Esophagus muscularis mucosa (tissue), 4 donors: ENCODE data around the gene SPTLC3. TPM values are rescaled to one million over a fixed set of nuclear protein-coding genes. Genes with fewer than 3 reads are reported as not detected.

Experiments
- DNase-seq: peaks from one replicate; pipeline ENCODE4 v3.0.0-alpha.2; 2017; ENCODE audit errors: extremely low spot score
- H3K27ac ChIP-seq, 4 donors: fragments of 200-600 bp; sonication (generic); replicated peaks in 1 of 4; 1 replicate in 3 of 4; 2 replicates in 1 of 4; pipeline ENCODE4 v1.5.1; 2016 to 2019; ENCODE audit warnings: mild to moderate bottlenecking in 1 of 4
- H3K27me3 ChIP-seq, 4 donors: fragments of 200-600 bp; sonication (generic); one replicate each; pipeline versions ENCODE4 v1.5.1 to v1.6.0; 2016 to 2019
- H3K36me3 ChIP-seq, 4 donors: fragments of 200-600 bp; sonication (generic); one replicate each; pipeline ENCODE4 v1.5.1; 2016 to 2019
- H3K4me1 ChIP-seq, 4 donors: fragments of 200-600 bp; sonication (generic); one replicate each; pipeline ENCODE4 v1.5.1; 2016 to 2019
- H3K4me3 ChIP-seq, 4 donors: fragments of 200-600 bp; sonication (generic); 1 replicate in 2 of 4; 2 replicates in 2 of 4; pipeline ENCODE4 v1.5.1; 2016 to 2019; ENCODE audit warnings: mild to moderate bottlenecking in 4 of 4, moderate library complexity in 1 of 4
- H3K9me3 ChIP-seq, 4 donors: fragments of 200-600 bp; sonication (generic); 1 replicate in 3 of 4; 2 replicates in 1 of 4; pipeline ENCODE4 v1.5.1; 2016 to 2019
- EP300 ChIP-seq: sonication (generic); formaldehyde crosslinking; IDR thresholded peaks from one replicate; pipeline ENCODE4 v1.6.1; 2017; ENCODE audit warnings: antibody characterized with exemption
- POLR2A ChIP-seq: fragments of 450-650 bp; IDR thresholded peaks from one replicate; pipeline ENCODE4 v1.6.1; 2017; ENCODE audit warnings: antibody characterized with exemption, moderate library complexity, mild to moderate bottlenecking, low read depth
- POLR2AphosphoS5 ChIP-seq, 2 donors: sonication (generic); formaldehyde crosslinking; IDR thresholded peaks; one replicate each; pipeline ENCODE4 v1.6.1; 2017; ENCODE audit warnings: antibody characterized with exemption in 2 of 2
- WGBS: methylation state at CpG from one replicate; pipeline ENCODE4 v1.1.5; 2018; 5-methylcytosine and 5-hydroxymethylcytosine counted together
- intact Hi-C: fragments of 100-400 bp; cut with DNase I; formaldehyde crosslinking; loops from one replicate; pipeline ENCODE4 v1.15.1; 2023
- total RNA-seq, 4 donors: library from RNA; depleted of rRNA; stranded (reverse); fragments of >200 nt; gene quantifications; one replicate each; pipeline versions ENCODE4 v1.1.0 to v1.2.1, GENCODE V29; 2016
- TF ChIP-seq, protein P1 (sequence below), 3 experiments: fragments of 200-600 bp in 2 of 3; fragments of 450-650 bp in 1 of 3; sonication (generic) in 2 of 3; IDR thresholded peaks; one replicate each; pipeline ENCODE4 v1.5.1; 2017 to 2019; ENCODE audit warnings: antibody characterized with exemption in 3 of 3, mild to moderate bottlenecking in 2 of 3, moderate library complexity in 1 of 3

SPTLC3 gene
- total RNA-seq, 4 donors from 2014 or later: 2.8 to 12.5 (median 3.9) TPM

DNA sequence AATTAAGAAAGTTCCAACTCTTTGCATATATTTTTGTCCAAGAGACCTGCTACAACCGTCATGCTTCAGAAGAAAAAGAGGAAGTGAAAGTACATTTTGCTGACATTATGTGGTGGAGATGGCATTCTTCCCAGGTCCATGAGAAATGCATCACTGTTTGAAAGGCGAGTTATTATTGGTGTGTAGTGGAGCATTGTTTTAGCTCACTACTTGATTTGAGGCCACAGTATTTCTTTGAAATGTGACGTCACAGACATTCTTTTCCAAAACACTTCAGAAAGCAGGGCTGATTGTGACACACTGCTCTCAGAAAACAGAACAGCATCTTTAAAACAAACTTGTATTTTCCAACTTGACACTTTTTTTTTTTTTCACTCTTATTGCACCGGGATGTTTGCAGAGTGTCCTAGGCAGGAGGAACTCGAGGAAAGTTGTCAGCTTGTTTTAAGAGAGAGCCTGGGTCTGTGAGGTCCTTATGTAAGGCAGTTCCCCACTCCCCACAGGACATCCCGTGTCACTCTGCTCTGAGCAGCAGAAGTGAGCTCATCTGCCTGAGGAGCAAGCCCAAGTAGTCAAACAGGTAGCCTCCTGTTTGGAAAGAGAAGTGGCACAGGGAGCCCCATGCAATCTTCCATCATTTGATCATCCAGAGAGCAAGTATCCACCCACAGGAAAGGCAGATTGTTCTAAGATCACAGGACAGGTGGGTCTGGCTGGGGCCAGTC lies 1.1 kb downstream of the SPTLC3 start:
- 9% methylated on average over 6 of the region's 6 CpGs for WGBS
- Histone ChIP-seq H3K4me3 (peak overlapping the region; percentile 45 to 61 (median 53)), H3K27me3 (no peaks in the 10 kb centered on the region), H3K9me3 (no peaks in the 10 kb centered on the region), H3K36me3 (no peaks in the 10 kb centered on the region), H3K4me1 (peaks cover 26 to 50% (median 33%) of the 10 kb centered on the region in 4 donors), H3K27ac (peak overlapping the region; percentile 72 to 83 (median 78))
- no peak for DNase-seq
- TF ChIP-seq POLR2A: no peak
- TF ChIP-seq POLR2AphosphoS5 (IDR thresholded peaks at IDR 0.05): peak in 1 of 2 donors; percentile 65
- TF ChIP-seq, protein P1, sequence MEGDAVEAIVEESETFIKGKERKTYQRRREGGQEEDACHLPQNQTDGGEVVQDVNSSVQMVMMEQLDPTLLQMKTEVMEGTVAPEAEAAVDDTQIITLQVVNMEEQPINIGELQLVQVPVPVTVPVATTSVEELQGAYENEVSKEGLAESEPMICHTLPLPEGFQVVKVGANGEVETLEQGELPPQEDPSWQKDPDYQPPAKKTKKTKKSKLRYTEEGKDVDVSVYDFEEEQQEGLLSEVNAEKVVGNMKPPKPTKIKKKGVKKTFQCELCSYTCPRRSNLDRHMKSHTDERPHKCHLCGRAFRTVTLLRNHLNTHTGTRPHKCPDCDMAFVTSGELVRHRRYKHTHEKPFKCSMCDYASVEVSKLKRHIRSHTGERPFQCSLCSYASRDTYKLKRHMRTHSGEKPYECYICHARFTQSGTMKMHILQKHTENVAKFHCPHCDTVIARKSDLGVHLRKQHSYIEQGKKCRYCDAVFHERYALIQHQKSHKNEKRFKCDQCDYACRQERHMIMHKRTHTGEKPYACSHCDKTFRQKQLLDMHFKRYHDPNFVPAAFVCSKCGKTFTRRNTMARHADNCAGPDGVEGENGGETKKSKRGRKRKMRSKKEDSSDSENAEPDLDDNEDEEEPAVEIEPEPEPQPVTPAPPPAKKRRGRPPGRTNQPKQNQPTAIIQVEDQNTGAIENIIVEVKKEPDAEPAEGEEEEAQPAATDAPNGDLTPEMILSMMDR (IDR thresholded peaks at IDR 0.05): no peak
- no peak for TF ChIP-seq EP300
- intact Hi-C loops: no loop called here

DNA sequence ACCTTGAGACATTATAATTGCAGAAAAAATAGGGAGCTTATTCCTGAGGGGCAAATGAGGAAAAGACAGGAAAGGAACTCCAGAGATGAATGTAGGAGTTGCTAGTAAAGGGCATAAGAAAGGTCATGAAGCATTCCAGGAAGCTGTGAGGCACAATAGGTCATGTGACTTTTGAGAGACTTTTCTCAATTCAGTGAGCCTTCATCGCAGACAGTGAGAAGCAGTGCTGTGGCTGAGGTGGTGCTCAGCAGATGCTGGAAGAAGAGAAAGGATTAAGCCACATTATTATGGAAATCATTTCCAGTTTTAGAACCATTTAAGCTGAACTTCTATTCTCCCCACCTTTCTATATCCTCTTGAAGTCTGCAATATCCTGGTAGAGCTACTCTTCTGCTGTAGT lies 4.1 kb downstream of the SPTLC3 start:
- Histone ChIP-seq H3K9me3 (no peaks in the 10 kb centered on the region), H3K36me3 (no peaks in the 10 kb centered on the region), H3K4me1 (peaks cover 26 to 50% (median 33%) of the 10 kb centered on the region in 4 donors), H3K4me3 (no peak overlapping the region), H3K27ac (no peak overlapping the region), H3K27me3 (no peaks in the 10 kb centered on the region)
- 47% methylated on average over 1 of the region's 1 CpG for WGBS
- DNase-seq: no peak
- TF ChIP-seq EP300 (no peak), POLR2AphosphoS5 (IDR thresholded peaks at IDR 0.05) (no peak), POLR2A (no peak)
- TF ChIP-seq, protein P1 (IDR thresholded peaks at IDR 0.05): no peak
- intact Hi-C loops: no loop called here

DNA sequence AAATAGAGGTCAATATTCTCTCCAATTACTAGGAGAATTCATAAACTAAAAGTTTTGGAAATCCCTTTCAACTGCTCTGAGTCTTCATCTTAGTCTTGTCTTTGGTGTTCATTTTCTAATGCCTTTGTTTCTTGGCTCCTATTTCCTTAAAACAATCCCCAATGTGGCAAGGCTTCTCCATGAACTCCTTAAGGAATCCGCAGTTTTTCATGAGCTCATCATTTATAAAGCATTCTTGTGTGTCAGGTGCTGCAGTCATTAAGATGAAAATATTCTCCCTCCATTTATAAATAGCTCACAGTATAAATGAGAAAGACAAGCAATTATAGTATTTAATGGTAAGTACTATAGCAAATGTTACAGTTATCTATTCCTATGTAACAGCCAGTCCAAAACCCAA lies 4.6 kb downstream of the SPTLC3 start:
- 65% methylated on average over 1 of the region's 1 CpG for WGBS
- H3K4me1 ChIP-seq: peaks cover 26 to 49% (median 33%) of the 10 kb centered on the region in 4 donors
- no peaks in the 10 kb centered on the region for H3K36me3 ChIP-seq
- TF ChIP-seq, protein P1 (IDR thresholded peaks at IDR 0.05): no peak
- no peak for TF ChIP-seq EP300
- TF ChIP-seq POLR2AphosphoS5 (IDR thresholded peaks at IDR 0.05): no peak
- TF ChIP-seq POLR2A: no peak
- no peaks in the 10 kb centered on the region for H3K27me3 ChIP-seq
- H3K27ac ChIP-seq: no peak overlapping the region
- H3K4me3 ChIP-seq: no peak overlapping the region
- no peaks in the 10 kb centered on the region for H3K9me3 ChIP-seq
- DNase-seq: no peak
- intact Hi-C loops: no loop called here

DNA sequence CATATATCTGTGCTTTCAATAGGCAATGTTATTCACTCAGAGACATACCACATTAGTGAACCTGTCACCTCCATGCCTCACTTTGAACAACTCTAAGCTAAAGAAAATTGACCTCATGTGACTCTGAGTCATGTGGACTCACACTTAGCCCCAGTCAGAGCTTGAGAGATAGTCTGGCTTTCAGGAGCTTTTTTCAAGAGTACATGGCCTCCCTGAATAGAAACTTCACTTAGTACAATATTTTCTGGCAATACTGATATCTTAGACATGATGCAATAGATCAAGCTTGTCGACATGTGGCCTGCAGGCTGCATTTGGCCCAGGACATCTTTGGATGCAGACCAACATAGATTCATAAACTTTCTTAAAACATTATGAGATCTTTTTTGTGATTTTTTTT lies 8.5 kb downstream of the SPTLC3 start:
- no peaks in the 10 kb centered on the region for H3K36me3 ChIP-seq
- intact Hi-C loops: no loop called here
- H3K4me3 ChIP-seq: no peak overlapping the region
- TF ChIP-seq POLR2AphosphoS5 (IDR thresholded peaks at IDR 0.05) (no peak), POLR2A (no peak), EP300 (no peak)
- TF ChIP-seq, protein P1 (IDR thresholded peaks at IDR 0.05): no peak
- H3K4me1 ChIP-seq: peaks cover 13 to 22% (median 20%) of the 10 kb centered on the region in 4 donors
- 53% methylated on average over 1 of the region's 1 CpG for WGBS
- peaks cover 0 to 13% (median 5%) of the 10 kb centered on the region in 4 donors for H3K9me3 ChIP-seq
- no peak overlapping the region for H3K27ac ChIP-seq
- DNase-seq: no peak
- H3K27me3 ChIP-seq: no peaks in the 10 kb centered on the region
